Testis (tissue), 2 donors: Measurements from ENCODE around the gene ARHGAP23.

Experiments used
- CTCF ChIP-seq, 3 experiments: fragments of 450-650 bp in 2 of 3; fragments of 200-600 bp in 1 of 3; sonication (generic) in 1 of 3; IDR thresholded peaks; one replicate each; pipeline ENCODE4 v1.5.1; 2016 to 2019; ENCODE audit warnings: antibody characterized with exemption in 3 of 3, mild to moderate bottlenecking in 2 of 3, moderate library complexity in 1 of 3
- POLR2A ChIP-seq: fragments of 450-650 bp; IDR thresholded peaks from one replicate; pipeline ENCODE4 v1.6.1; 2017; ENCODE audit warnings: antibody characterized with exemption, mild to moderate bottlenecking, moderate library complexity

DNA sequence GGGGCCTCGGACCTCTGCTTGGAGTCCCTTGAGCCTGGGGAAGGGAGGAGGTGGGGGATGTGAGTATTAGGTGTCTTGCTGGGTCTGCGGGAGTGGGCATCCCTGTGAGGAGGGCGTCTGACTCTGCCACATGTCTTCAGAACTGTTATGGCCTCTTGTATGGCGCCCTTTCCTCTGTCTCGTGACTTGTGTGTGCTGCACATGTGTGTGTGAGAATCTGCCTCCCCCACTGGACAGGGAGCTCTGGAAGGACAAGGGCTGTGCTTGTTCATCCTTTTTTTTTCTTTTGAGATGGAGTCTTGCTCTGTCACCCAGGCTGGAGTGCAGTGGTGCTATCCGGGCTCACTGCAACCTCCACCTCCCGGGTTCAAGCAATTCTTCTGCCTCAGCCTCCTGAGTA, 33.4 kb downstream of the ARHGAP23 start:
- TF ChIP-seq CTCF (IDR thresholded peaks at IDR 0.05) (no peak), POLR2A (no peak)
